GM19468 (cell line): ENCODE data around the gene RALGAPA2.

Source experiments
- ATAC-seq: cut with Tn5 transposase; IDR thresholded peaks from one replicate; pipeline ENCODE4 v1.9.1; 2021; ENCODE audit warnings: mild to moderate bottlenecking, moderate library complexity, moderate number of reproducible peaks; ENCODE audit not compliant: unreplicated experiment; ENCODE audit errors: extremely low read depth

The RALGAPA2 gene

DNA sequence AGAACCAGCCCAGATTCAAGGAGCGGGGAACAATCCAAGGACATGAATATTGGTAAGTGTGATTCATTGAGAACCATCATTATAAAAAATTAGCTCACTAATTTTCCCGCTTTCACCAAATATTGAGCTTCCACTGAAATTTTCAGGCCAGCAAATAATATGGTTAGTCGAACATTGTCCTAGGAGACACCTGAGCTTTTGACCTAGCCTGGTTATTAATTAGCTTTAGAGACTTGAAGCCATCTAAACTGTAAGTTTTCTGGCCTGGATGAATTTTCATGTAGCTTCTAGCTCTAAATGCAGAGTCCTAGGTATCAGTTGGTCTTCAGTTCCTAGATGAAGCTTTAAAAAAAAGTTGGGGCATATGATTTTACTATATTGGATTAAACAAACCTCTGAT is 17.1 kb upstream of the RALGAPA2 start:
- ATAC-seq, result no peak

DNA sequence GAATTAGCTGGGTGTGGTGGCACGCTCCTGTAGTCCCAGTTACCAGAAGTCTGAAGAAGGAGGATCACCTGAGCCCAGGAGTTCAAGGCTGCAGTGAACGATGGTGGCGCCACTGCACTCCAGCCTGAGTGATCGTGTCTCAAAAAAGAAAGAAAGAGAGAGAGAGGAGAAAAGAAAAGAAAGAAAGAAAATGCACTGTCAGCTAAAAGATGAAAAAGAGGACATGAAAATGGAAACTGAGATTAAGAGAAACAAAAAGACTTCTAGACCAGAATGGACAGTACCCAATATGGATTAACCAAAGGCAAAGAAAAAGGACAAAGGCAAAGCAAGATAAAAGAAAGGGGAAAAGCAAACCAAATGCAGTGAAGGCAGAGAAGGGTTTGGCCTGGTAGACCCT is 9.0 kb upstream of the RALGAPA2 start:
- no peak for ATAC-seq

DNA sequence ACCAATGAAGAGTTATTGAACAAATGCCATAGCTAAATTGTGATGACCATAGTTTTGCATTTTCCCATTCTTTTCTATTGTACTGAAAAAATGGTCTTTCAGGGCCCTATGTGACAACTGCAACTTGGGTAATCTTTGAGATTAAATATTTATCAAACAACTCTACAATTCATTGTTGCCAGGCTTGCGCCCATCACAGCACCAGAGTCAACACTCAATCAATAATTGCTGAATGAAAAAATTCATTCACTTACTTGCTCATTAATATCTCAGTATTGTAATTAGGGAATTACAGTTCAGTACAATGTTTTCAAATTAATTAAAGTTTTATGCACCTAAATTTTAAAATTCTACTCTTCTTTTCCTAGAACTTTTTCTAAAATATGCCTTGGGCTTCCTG is 7.7 kb upstream of the RALGAPA2 start:
- ATAC-seq, result no peak

DNA sequence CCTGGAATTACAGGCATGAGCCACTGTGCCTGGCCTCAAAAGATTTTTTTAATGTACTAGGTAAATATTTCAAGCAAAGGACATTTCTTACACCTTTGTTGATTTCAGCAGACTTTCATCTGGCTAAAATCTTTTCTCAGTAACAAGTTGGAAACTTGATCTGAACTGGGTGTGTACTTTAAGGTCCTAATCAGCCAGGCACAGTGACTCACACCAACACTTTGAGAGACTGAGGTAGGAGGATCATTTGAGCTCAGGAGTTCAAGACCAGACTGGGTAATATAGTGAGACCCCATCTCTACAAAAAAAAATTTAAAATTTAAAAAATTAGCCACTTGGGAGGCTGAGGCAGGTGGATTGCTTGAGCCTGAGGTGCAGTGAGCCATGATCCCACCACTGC is 7.0 kb upstream of the RALGAPA2 start:
- ATAC-seq, result no peak

DNA sequence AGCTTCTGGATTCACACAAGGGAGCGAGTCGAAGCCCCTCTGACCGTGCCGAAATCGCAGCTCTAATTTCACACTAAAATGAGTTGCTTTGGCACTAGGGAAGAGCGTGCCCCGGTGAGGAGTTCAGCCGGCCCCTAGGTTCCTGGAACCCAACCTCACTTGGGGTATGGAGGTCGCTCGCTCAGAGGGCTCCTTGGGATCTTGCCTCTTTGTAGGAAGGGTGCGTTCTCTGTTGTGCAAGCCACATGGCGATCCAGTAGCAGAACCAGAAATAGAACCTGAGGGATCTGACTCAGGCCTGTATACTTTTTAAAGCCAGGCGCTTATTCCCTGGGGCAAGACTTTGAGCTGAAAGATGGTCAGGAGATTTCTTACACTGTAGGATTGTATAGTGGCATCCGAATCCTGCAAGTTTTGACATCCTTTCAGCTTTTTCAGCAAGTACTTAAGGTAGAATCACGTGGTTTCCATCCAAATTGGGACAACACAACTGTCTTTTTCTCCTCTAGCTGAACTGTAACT is 861 bp upstream of the RALGAPA2 start:
- ATAC-seq, result no peak

GRCh38 chr20:20712004-20712473 is 405 bp downstream of the RALGAPA2 start:
- no peak for ATAC-seq

- no peak for ATAC-seq
Observed at GRCh38 chr20:20711413-20711812, 1.0 kb downstream of the RALGAPA2 start.

GRCh38 chr20:20710443-20711315 is 1.8 kb downstream of the RALGAPA2 start:
- ATAC-seq, result peak; percentile 14

- ATAC-seq, result no peak
Observed at GRCh38 chr20:20709887-20710286, 2.6 kb downstream of the RALGAPA2 start.

GRCh38 chr20:20706285-20706684 is 6.2 kb downstream of the RALGAPA2 start:
- no peak for ATAC-seq

DNA sequence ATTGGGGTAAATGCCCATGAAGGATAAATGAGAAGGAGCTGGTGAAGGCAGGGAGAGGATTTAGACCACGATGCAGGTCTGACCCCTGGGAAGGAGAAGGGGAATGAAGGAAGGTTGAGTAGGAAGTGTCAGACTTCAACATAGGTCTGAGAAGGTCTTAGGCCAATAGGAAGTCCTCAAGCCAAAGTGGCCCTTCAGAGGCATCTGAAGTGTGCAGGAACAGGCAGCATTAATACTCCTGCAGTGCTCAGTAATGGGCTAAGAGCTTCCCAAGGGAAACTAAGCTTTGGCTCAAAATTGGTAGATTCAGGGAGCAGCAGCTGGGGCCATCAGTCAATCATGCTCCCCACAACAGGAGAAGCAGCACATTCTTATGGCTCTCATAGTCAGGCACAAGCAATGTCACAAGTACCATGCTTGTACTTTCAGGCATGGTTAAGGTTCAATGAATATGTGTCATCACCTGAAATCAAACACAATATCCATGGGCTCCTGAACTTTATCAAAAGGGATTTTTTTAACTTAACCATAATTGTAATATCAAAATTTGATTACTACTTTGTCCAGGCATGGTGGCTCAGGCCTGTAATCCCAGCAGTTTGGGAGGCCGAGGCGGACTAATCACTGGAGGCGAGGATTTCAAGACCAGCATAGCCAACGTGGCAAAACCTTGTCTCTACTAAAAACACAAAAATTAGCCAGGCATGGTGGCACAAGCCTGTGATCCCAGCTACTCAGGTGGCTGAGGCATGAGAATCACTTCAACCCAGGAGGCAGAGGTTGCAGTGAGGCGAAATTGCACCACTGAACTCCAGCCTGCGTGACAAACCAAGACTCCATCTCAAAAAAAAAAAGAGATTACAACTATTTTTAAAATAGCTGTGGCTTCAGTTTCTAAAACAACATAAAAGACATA is 9.9 kb downstream of the RALGAPA2 start:
- no peak for ATAC-seq

- ATAC-seq, result no peak
Observed at GRCh38 chr20:20699917-20700316, 12.5 kb downstream of the RALGAPA2 start.

- no peak for ATAC-seq
Observed at GRCh38 chr20:20699144-20699543, 13.3 kb downstream of the RALGAPA2 start.

GRCh38 chr20:20697325-20697845 is 15.1 kb downstream of the RALGAPA2 start:
- no peak for ATAC-seq

- no peak for ATAC-seq
Observed at GRCh38 chr20:20695250-20695816, 17.1 kb downstream of the RALGAPA2 start.

- no peak for ATAC-seq
Observed at GRCh38 chr20:20694591-20694990, 17.9 kb downstream of the RALGAPA2 start.

DNA sequence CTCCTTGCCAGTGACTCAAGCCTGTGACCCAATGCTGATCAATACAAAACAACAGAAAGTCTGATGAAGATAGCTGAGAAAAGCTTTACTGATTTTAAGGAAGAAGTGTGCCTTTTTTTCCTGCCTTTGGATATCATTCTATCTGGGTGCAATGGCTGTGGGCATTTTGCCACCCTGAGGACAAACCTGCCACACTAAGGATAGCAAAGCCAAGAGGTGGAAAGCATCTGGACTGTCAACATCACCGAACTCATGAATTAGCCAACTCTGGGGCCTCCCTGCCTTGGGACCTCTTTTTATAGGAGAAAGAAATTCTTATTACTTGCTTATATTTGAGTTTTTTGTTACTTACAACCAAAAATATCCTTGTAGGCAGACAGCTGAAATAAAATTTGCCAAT is 19.9 kb downstream of the RALGAPA2 start:
- ATAC-seq, result no peak

DNA sequence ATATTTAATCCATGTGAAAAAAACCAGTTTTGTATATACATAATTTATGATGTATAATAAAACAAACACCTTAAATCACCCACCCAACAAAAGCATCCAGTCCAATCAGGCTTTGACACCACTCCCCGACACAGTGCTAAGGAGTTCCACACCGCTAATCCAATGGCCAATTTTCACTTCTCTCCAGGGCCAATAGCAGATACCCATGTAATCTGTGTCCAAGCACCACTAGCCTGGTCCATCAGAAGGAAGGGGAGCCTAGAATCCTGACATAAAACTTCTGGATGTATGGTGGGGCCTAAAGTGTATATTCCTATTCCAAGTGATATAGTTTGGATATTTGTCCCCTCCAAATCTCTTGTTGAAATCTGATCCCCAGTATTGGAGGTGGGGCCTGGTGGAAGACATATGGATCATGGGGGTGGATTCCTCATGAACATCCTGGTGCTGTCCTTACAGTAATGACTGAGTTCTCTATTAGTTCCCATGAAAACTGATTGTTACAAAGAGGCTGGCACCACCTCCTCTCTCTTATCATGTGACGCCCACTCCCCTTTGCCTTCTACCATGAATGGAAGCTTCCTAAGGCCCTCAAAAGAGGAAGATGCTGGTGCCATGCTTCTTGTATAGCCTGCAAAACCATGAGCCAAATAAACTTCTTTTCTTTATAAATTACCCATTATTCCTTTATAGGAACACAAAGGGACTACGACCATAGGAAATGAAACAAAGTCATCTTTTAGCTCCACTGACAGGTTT is 20.8 kb downstream of the RALGAPA2 start:
- no peak for ATAC-seq

GRCh38 chr20:20690676-20691476 is 21.6 kb downstream of the RALGAPA2 start:
- ATAC-seq, result no peak
